GM21576 (cell line): ENCODE results near the gene PEX16.

Experiments used
- ATAC-seq: cut with Tn5 transposase; IDR thresholded peaks from one replicate; pipeline ENCODE4 v1.9.1; 2021; ENCODE audit warnings: mild to moderate bottlenecking, moderate library complexity; ENCODE audit not compliant: unreplicated experiment

The PEX16 gene

DNA sequence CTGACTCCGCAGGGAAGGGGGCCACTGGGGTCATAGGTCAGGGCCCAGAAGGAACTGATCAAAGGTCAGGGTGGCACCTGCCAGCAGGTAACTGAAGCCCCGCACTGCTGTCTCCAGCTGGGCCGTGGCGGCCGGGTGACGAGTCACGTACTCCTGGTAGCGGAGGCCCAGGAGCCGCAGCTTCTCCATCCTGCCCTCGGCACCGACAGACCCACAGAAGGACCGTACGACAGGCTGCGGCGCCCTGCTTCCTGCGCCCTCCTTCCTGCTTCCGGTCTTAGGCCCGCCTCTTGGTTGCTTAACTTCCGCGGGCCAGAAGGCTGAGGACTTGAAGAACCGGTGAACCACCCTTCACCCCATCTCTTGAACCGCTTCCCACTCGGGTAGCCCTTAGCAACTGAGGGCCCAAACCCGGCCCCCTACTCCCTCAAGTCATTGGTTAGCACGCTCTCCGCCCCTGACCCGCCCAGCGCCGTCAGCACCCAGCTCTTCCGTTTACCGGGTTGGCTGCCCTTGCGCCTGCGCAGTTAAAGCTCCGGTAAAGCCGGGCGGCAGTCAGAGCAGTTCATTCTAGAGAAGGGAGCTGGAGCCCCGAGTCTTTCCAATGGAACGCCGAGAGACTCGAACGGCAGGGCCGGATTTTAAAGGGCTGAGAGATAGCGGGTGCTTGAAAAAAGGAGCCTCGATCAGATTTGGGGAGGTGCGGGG lies at the start of gene PEX16:
Gene PEX16, minus strand, starts transcription at position 255 of the 708 bp plus-strand sequence. Its CDS starts 66 bp downstream, at position 189.
- peak; percentile 88 for ATAC-seq

DNA sequence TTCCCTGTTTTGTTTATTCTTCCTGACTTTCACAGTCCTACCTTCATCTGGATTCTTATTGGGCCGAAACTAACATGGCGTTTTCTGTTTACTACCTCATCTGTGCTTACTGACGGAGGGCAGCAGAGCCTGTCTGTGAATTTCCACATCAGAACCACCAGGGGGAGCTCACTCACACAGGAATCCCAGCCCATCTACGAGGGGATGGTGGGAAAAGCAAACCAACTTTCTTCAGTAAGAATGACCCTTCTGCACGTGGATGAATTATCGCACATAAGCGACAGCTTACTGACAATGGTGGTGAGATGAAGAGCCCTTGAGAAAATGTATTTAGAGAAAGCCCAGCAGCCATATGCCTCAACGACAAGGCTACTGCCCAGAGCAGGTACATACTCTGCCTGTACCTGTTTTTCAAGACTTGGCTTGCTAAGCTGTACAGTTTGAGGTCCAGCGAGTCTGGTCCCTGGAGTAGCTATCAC lies 47.3 kb upstream of the PEX16 start:
- peak; percentile 73 for ATAC-seq

DNA sequence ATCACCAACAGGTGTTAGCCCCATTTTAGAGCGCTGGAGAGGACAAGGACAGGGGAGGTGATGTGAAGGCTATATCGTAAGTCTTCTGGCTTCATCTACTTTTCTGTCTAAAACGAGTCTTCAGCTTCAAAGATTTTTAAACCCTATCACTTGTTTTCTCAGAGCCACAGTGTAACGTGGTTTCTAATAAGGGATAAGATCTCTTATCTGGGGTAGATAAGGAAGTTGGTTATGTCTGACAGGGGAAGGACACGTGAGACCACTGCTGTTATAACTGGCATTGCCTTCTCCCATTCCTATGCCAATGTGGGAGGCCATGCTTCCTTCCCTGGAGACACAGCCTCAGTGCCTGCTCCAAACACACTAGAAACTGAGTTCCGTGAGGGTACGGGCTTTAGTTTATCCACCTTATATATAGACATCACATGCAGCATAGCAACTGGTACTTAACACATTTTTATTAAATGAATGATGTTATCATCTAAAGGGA lies 44.1 kb upstream of the PEX16 start:
- no peak for ATAC-seq

DNA sequence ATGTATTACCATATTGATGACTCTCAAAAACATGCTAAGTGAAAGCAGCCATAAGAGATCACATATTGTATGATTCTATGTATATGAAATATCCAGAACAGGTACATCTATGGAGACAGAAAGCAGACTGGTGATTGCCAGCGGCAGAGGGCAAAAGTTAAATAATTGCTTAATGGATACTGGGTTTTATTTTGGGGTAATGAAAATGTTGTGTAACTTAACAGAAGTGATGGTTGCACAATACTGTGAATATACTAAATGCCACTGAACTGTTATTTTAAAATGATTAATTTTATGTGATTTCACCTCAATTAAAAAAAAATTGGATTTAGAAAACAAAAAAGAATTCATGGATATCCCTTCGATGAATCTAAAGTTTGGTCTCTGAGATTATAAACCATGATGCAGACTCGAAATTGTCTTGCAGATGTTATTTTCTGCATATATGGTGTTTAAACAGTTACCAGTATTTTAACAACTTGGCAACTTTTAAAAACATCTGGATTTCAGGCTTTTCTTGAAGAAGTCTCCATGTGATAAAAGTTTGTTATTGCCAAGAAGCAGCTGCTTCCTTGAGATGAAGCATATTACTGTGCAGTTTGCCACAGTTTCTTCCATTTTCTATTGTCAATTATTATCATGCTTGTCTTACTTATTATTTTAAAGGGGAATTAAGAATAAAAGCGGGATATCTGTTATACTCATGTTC lies 42.9 kb upstream of the PEX16 start:
- no peak for ATAC-seq

DNA sequence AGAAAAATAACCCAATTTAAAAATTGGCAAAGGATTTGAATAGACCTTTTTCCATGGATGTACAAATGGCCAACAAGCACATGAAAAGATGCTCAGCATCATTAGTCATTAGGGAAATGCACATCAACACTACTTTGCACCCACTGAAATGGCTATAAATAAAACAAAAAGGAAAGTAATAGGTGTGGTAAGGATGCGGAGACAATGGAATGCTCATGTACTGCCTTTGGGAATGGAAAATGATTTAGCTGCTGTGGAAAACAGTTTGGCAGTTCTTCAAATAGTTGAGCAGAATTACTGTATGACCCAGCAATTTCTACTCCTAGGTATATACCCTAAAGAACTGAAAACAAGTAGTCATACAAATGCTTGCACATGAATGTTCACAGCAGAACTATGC lies 42.2 kb upstream of the PEX16 start:
- ATAC-seq: no peak

DNA sequence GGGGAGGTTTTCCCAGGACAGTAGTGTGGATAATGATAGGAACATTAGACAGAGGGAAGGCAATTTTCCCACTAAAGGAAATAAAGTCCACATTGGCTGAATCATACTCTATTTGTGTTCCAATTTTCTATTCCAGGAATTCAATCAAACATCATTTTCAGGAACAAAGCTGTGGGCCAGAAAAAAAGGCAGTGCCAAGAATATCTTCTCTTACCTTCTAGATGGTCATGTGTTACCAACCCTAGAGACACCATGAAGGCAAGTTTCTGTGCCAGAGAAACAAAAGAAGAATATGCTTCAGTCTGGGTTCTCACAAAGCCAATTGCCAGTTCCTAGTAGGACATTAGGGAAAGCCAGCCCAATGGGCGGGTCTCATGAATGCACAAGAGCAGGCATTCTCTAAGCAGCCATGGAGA lies 32.3 kb upstream of the PEX16 start:
- ATAC-seq: no peak

DNA sequence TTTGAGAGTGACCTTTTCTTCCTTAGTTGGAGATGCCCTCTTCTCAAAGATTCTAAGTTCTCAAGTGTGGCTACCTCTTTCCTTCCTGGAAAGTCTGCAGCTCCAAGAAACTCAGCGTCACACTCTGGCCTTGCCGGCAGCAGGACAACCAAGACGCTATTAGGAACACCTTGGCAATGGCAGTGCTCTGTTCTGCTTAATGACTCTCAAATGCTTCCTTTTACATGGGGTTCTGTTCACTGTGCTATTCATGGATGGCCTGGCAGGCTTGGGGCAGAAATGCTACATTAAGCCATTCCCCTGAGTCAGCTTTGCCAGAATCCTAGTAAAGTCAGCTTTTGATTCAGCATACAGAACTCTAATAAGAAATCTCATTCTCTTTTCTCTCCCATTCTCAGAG lies 30.7 kb upstream of the PEX16 start:
- no peak for ATAC-seq

DNA sequence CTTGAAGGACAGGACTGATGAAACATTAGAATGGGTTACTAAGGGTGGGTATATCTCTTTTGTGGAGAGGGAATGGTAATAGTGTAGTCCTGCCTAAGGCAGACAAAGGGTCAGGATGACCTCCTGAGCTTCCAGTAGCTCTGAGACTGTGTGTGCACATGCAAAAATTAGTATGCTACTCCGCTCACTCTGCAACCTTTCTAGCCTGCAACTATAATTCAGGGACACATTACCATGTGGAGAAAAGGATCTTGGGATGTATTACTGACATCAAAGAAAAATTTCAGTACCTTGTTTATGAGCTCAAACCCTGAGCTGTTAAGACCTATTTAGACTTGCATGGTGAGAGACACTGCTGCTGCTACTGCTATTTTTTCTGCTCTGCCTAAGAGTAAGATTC lies 30.2 kb upstream of the PEX16 start:
- ATAC-seq: no peak

DNA sequence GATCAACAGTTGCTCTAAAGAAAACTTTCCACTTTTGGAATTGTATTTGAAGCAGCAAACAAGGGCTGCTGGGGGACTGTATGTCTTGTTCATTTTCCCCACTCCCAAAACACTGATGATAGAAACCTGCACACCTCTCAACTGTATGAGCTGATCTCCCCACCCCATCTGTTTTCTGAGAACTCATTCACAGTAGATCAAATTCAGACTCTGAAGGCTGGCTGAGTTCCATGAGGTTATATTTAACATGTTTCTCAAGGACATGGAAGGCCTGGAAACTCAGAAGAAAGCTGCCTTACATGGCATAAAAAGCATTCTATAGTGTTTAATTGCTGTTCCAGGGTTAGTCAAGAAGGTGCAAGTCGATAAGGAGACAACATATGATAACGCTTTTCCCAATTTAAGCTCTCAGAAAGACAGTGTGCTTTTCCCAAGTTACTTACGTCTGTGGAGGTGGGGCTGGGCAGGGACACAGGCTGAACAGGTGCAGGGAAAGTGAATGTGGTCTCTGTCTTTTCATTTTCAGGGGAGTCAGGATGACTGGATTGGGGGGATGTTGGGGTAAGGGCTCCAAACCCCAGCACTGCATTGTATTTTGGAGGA lies 27.8 kb upstream of the PEX16 start:
- ATAC-seq: no peak

DNA sequence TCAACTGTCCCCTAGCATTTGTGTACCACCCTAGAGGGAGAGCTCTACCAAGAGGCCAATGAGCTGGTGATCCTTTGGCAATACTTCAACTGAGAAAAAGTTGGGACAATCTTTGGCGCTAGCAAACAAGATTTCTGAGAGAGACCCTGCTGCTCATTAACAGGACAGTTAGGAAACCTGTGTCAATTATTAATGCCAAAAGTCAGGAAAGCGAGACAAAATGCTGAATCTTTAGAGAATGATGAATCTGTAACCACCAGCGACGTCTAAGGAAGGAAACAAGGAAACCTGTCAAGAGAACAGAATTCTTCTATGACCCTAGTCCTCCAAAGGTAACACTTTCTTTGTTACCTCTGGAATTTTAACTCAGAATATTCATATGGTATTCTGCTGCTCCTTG lies 24.7 kb upstream of the PEX16 start:
- no peak for ATAC-seq

DNA sequence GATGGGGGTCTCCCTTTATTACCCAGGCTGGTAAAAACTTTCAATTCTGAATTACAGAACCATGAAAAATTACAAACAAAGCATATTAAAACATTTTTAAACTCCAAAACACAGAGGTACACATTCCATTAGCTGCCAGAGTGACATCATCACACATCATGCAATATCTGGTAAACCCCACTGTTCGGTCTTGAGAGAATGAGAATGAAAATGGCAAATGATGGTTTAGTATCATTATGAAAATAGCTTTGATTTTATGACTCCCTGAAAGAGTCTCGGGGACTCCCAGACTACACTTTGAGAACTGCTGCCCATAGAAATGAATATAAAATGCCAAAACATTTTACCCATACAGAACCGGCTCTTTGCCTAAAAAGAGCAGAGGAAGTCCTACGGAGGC lies 23.6 kb upstream of the PEX16 start:
- ATAC-seq: no peak

DNA sequence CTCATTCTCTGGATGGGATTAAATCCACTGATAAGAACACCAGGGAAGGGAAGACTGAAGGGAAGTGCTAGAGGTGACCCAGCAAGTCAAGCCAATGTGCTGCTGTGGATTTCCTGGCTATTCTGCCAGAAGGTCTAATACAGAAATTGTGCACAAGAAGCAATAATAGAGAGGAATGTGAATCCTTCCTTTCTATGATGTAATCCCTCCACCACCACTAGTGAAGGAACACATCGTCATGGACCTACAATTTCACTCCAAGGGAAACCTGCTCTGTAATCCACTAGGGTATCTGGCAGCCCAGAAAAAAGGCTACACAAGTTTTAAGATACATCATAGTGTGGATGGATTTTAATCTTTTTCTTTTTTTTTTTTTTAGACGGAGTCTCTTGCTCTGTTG lies 22.2 kb upstream of the PEX16 start:
- no peak for ATAC-seq

DNA sequence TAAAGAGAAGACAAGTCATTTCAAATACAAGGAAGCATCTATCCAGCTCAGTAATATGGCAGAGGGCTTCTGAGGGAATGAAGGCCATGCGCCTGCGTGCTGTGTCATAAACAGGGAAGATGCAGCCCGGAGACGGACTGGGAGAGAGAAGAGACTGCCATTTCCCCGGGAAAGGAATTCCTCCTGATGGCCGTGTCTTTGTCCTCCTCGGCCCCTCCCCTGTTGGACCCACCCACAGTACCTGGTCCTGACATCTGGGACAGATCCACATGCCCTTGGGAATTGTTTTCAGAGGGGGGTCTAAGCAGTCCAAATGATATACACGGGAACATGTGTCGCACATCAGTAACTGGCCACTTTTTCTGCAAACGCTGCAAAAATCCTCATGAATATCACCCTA lies 20.2 kb upstream of the PEX16 start:
- ATAC-seq: no peak

DNA sequence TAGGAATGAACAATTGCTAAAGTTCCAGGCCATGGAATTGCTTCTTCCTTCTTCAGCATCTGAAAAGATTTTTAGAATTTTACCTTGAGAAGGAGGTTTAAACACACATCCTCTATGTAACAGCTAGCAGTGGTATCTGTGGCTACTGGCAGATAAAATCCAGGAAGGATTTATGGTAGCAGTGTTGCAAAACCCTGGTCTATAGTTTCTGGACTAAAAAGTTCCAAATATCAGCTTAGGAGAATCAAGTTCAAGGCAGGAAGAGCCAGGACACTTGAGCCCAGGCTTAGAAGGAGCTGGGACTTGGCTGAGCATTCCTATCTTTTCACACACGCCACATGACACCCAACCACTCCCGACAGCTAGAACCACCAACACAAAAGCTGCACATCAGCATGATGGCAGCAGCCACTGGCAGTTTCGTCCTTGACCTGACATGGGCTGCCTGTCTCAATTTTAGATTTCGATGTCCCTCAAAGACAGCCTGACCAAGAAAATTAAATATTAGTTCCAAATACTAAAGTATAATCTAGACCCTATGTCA lies 18.9 kb upstream of the PEX16 start:
- no peak for ATAC-seq

DNA sequence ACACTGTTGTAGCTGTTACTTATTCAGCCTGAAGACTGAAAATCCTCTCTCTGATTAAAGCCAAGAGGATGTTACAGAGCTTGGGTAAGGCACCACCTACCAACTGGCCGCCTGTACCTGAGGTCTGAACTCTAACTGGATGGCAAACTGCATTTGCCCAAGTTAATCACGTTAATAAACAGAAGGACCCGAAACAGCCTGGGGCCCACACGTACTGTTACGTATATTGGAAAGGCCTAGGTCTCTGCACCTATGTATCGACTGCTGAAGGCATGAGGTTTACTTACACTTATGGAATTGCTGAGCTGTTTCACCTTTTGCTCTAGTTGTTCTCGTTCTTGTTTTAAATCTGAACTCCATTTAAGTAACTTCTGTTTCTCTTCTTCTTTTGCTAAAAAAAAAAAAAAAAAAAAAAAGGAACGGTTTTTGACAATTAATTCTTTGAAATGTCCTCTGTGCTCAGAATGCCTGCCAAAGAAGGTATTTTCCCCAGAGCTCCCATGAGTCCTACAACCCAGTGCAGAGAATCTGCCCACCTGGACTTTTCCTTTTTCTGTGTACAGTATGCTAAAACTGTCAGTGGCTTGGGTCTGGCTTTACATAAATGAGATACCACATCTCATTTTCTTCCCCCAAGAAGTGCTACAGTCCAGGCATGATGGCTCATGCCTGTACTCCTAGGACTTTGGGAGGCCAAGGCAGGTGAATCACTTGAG lies 17.8 kb upstream of the PEX16 start:
- ATAC-seq: no peak

DNA sequence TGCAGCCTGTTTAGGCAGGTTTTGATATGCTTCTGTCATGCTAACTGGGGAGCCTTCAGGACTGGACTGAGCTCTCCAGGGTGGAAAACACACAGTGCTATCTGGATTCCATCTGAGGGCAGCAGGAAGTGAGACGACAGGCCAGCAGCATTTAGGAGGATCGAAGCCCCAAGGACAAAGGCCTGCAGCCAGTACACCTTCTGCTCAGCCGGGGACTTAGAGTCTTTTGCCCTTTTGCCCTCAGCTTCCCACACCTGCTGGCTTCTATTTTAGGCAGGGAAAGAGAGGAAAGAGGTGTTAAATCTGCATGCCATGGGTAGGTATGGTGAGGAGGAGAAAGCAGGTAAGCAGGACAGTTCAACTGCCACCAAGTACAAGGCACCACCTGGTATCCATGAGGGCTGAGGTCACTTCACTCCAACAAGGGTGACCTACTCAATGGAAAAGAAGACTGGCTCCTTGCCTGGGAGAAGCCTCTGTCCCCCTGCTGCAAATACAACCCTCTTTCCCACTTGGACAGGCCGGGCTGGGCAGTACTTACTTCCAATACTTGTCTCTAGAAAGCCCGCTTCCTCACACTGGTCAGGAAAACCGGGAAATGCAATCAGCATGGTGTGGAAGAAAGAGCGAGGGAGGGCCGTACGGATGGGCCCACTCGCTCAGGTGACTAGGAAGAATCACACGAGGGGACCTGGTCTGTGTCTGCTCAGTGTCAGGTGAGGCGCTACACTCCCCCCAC lies 17.1 kb upstream of the PEX16 start:
- no peak for ATAC-seq

DNA sequence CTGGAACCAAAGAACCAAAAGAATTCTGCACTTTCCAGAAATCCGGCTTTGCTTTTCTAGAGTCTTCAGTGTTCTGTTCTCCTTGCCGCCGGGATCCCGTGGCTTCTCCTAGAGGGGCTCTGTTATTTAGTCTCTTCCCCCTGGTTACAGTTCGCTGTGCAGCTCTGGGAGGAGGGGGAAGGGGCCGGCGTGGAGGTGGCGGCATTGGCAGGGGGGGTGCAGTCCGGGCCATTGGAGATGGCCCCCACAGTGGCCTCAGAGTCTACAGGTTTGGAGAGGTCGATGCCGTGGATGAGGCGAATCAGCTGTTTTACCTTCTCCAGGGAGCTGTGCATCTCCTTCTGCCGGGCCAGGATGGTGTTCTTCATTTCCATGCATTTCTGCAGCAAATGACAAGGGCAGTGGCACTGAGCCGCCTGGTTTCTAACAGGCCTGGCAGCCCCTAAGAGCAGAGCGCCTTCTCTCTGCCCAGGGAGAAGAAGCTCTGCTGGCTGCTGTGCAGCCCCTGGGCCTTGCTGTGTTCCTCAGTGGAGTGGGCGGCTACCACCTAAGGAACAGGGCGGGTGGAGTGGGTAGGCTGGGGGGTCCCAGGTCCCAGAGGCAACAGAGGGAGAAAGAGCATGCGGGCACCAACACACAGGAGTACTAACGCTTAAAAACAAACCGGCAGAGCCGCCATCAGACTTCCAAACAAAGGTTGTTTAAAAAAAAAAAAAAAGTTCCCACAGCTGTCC lies 16.3 kb upstream of the PEX16 start:
- ATAC-seq: no peak

DNA sequence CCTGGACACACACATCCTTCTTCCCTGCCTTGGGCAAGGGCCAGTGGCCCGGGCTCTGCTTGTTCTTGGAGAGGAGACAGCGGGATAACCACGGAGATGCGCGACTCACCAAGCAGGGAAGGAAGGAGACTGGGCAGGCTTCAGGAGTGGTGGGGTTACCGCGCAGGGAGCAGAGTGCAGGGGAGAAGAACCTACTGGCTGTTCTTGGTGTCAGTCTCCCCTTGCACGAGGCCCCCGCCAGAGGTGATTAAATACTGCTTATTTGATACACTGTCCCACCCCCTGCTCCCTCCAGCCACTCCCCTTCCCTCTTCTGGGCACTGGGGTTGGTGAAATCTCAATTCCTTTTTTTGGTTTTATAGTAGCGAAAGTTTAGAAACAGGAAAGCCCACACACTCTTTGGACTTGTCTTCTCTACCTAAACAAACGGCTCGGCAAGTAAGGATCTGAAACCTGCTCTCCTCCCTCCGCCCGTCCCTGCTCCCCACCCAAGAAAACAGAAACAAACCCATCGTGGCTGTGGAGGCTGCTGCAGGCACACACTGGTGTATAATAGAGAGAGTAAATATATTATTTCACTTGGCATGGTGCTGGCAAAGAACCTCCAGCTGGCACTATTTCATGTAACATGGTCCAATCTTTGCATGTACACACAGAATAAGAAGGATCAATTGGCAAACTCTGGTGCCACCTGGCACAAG lies 15.6 kb upstream of the PEX16 start:
- ATAC-seq: no peak

DNA sequence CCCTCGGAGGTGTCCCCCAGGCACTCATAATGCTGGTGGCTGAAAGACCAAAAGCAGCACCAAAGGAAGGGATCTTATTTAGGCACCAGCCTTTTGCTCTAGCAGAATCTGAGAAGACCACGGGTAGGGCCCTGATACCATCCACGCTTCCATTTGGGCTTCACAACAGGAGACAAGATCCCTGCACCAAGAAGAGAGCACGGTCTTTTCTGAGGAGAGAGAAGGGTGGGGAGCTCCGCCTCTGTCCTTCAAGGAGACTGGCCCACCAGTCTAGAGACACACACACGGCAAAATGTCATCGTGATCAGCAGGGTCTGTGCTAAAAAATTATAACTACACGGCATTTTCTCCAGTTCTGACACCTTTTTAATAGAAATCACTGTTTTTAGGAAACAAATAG lies 14.5 kb upstream of the PEX16 start:
- ATAC-seq: no peak
